AG09309 (cell line): ENCODE measurements around the gene ABLIM2.
"Not testable (repeated sequence)": the region's sequence is repeated elsewhere in the genome, so short reads cannot be mapped to it uniquely, and the experiment has no call there.

Experiments
- DNase-seq: peaks from one replicate; pipeline ENCODE4 v3.0.0-alpha.2; 2010; ENCODE audit warnings: low read depth
- H3K4me3 ChIP-seq: 2 replicates; pipeline ENCODE4 v1.5.1; 2011; ENCODE audit warnings: mild to moderate bottlenecking, low read depth, low read length, moderate library complexity; ENCODE audit not compliant: control insufficient read depth
- TF ChIP-seq, protein P1 (sequence below): IDR thresholded peaks from 2 replicates; pipeline ENCODE4 v1.5.1; 2011; ENCODE audit warnings: mild to moderate bottlenecking, low read depth, low read length, inconsistent platforms; ENCODE audit not compliant: insufficient read depth, control insufficient read depth; ENCODE audit errors: missing control alignments

The ABLIM2 gene

DNA sequence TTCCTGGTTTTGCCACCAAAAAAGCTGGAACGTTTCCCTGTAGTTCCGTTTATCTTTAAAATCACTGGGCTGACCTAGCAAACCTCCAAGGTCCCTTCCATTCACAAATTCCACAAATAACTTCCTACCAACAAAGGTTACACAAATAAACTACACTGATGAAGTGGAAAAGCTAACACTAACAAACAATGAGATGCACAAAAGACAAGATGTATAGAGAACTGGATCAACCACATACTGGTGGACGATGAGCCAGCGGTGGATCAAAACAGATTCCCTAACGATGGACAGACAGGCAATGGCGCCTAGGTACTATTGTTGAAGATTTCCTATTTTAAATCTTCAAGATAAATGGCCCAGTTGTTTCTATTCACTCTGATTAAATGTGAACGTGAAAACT, 234.4 kb downstream of the ABLIM2 start:
- H3K4me3 ChIP-seq: no peak overlapping the region
- no peak for DNase-seq
- TF ChIP-seq, protein P1, sequence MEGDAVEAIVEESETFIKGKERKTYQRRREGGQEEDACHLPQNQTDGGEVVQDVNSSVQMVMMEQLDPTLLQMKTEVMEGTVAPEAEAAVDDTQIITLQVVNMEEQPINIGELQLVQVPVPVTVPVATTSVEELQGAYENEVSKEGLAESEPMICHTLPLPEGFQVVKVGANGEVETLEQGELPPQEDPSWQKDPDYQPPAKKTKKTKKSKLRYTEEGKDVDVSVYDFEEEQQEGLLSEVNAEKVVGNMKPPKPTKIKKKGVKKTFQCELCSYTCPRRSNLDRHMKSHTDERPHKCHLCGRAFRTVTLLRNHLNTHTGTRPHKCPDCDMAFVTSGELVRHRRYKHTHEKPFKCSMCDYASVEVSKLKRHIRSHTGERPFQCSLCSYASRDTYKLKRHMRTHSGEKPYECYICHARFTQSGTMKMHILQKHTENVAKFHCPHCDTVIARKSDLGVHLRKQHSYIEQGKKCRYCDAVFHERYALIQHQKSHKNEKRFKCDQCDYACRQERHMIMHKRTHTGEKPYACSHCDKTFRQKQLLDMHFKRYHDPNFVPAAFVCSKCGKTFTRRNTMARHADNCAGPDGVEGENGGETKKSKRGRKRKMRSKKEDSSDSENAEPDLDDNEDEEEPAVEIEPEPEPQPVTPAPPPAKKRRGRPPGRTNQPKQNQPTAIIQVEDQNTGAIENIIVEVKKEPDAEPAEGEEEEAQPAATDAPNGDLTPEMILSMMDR: no peak

DNA sequence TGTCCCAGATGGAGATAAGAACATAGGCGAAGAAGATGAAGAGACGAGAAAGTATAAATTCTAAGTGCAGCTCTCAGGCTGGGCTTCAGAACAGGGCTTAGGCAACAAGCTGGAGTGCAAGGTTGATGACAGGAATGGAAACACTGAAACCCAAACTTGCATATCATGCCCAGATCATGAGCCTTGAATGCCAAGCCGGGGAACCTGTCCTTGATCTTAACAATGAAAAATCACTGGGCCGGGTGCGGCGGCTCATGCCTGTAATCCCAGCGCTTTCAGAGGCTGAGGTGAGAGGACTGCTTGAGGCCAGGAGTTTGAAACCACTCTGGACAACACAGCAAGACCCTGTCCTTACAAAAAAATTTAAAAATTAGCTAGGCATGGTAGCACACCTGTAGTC, 236.1 kb downstream of the ABLIM2 start:
- no peak overlapping the region for H3K4me3 ChIP-seq
- TF ChIP-seq, protein P1: no peak
- no peak for DNase-seq

DNA sequence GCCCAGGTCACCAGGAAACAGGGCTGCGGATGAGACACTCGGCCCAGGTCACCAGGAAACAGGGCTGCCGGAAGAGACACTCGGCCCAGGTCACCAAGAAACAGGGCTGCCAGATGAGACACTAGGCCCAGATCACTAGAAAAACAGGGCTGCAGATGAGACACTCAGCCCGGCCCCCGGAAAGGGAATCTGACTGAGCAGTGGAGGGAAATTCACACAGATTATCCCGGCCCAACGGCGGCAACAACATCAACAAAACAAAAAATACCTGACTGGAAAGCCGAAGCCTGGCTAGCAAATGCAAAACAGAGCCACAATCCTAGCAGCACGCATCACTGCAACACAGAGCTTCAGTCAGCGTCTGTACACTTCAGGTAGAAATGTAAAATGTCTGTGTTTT, 239.6 kb downstream of the ABLIM2 start:
- H3K4me3 ChIP-seq: no peak overlapping the region
- no peak for DNase-seq
- TF ChIP-seq, protein P1: no peak

DNA sequence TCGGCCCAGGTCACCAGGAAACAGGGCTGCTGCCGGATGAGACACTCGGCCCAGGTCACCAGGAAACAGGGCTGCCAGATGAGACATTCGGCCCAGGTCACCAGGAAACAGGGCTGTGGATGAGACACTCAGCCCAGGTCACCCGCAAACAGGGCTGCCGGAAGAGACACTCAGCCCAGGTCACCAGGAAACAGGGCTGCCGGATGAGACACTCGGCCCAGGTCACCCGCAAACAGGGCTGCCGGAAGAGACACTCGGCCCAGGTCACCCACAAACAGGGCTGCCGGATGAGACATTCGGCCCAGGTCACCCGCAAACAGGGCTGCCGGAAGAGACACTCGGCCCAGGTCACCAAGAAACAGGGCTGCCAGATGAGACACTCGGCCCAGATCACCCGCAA, 240.4 kb downstream of the ABLIM2 start:
- DNase-seq, H3K4me3 ChIP-seq: not testable (repeated sequence)

DNA sequence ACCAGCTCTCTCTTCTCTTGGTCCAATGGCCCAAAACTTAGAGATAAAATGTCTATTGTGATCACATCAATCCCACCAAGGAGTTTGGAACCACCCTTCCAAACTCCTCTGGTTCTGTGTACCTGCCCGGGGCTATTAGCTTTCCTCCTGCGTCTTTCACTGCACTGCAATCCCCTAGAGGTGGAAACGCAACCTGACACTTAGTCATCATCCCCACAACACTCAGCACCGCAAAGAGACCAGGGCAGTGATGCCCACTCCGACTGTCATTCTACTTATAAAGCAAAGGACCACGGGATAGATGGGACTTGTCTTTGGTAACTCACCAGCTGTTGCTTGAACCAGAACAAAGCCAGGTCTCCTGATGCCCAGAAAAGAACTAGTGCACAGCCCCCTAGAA, 240.9 kb downstream of the ABLIM2 start:
- DNase-seq: no peak
- TF ChIP-seq, protein P1: no peak
- H3K4me3 ChIP-seq: no peak overlapping the region

DNA sequence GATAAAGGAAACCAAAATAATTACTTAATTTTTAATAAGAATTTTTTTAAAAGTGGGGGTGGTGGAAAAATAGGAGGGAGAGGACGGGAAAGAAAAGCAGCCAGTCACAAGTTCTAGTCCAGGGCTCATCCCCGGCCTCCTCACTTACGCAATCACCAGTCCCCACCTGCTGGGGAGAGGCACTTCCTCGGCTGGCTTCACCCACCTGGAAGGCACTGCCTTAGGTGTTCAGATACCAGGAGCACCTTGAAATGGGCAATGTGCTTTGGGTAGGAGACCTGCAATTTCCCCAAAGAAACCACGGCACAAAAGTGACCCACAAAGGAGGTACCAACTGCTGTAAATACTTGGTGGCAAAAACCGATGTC, 242.8 kb downstream of the ABLIM2 start:
- TF ChIP-seq, protein P1: no peak
- DNase-seq: no peak
- H3K4me3 ChIP-seq: no peak overlapping the region
